IPS-18a (cell line): Measurements from ENCODE around the gene TMOD1.
A peak's percentile ranks its signal among the peaks of the same experiment; 100 is the strongest.

Experiments
- H3K27ac ChIP-seq: one replicate; pipeline ENCODE4 v1.5.1; 2013; ENCODE audit warnings: low read length
- H3K27me3 ChIP-seq: one replicate; pipeline ENCODE4 v1.6.1; 2013; ENCODE audit warnings: mild to moderate bottlenecking, low read length; ENCODE audit not compliant: control insufficient read depth, insufficient read depth
- H3K36me3 ChIP-seq: one replicate; pipeline ENCODE4 v1.6.1; 2013; ENCODE audit warnings: low read depth, low read length; ENCODE audit not compliant: control insufficient read depth
- H3K4me1 ChIP-seq: one replicate; pipeline ENCODE4 v1.6.1; 2013; ENCODE audit warnings: low read depth, low read length; ENCODE audit not compliant: control insufficient read depth
- H3K4me3 ChIP-seq: one replicate; pipeline ENCODE4 v1.5.1; 2013; ENCODE audit warnings: low read length
- H3K9ac ChIP-seq: one replicate; pipeline ENCODE4 v1.6.1; 2013; ENCODE audit warnings: mild to moderate bottlenecking, low read length, moderate library complexity
- H3K9me3 ChIP-seq: one replicate; pipeline ENCODE4 v1.6.1; 2013; ENCODE audit warnings: low read depth, low read length; ENCODE audit not compliant: control insufficient read depth

The TMOD1 gene

DNA sequence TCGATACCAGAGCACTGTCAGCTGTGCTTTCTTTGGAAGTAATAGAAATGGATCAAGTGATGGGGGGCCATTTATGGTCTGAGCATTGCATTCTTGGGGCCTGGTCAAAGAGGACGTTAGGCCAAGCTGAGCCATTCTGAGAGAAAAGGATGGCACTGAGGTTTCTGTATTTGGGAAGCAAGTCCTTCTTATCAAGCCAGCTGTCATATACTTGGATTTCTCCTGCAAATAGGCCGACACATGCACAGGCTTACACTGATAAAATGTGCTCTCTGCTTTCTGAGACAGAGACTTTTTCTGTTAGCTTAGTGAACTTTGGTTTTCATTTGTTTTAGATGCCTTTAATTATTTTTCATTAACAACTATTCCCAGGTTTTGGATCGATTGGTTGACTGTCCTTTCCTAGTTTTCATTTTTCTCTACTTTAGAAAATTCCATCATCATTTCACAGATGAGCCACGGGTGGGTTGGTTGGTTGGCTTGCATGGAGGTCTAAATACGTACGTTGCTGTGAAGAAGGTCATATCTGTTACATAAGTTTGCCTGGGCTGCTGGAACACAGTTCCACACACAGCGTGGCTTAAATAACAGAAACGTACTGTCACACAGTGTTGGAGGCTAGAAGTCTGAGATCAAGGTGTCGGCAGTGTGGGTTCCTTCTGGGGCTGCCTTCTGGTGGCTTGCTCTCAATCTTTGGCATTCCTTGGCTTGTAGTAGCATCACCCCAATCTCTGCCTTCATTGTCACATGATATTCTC lies 20.3 kb downstream of the TMOD1 start:
- no peaks in the 10 kb centered on the region for H3K9me3 ChIP-seq
- H3K4me3 ChIP-seq, result no peak overlapping the region
- no peak overlapping the region for H3K9ac ChIP-seq
- H3K4me1 ChIP-seq, result no peaks in the 10 kb centered on the region
- H3K27ac ChIP-seq, result no peak overlapping the region
- no peaks in the 10 kb centered on the region for H3K27me3 ChIP-seq
- no peaks in the 10 kb centered on the region for H3K36me3 ChIP-seq

DNA sequence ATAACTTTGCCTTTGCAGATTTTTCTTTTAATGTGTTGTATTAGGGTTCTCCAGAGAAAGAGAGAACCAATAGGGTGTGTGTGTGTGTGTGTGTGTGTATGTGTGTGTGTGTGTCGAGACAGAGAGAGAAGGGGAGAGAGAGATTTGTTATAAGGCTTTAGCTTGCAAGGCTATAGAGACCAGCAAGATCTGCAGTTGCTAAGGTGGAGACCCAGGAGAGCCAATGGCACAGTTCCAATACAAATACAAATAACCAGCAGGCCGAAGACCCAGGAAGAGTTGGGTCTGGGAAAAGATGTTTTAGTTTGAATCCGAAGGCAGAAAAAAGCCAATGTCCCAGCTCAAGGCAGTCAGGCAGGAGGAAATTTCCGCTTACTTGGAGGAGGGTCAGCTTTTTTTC lies 23.0 kb downstream of the TMOD1 start:
- no peak overlapping the region for H3K9ac ChIP-seq
- no peaks in the 10 kb centered on the region for H3K27me3 ChIP-seq
- H3K36me3 ChIP-seq, result no peaks in the 10 kb centered on the region
- no peak overlapping the region for H3K4me3 ChIP-seq
- no peaks in the 10 kb centered on the region for H3K9me3 ChIP-seq
- no peak overlapping the region for H3K27ac ChIP-seq
- H3K4me1 ChIP-seq, result peaks cover 14% of the 10 kb centered on the region

DNA sequence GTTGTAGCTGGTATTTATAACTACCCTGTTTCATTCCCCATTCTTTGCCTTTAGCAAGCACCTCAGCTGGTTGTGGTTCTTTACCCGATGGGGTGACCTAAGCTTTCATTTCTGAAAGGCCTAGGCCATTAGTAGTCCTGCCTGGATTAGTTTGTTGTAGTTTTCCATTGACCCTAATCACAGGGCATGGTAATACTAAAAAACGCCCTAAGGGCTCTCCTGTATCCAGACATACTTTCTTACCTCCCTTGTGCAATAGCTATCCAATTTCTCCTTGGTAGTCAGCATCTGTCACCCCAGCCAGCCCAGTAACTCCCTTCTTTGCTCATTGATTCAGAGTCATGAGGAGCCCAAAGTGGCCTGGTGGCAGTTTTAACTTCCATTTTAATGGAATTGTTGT lies 24.0 kb downstream of the TMOD1 start:
- H3K4me3 ChIP-seq, result no peak overlapping the region
- H3K27ac ChIP-seq, result no peak overlapping the region
- no peaks in the 10 kb centered on the region for H3K9me3 ChIP-seq
- peaks cover 14% of the 10 kb centered on the region for H3K4me1 ChIP-seq
- H3K27me3 ChIP-seq, result no peaks in the 10 kb centered on the region
- H3K9ac ChIP-seq, result no peak overlapping the region
- H3K36me3 ChIP-seq, result no peaks in the 10 kb centered on the region

DNA sequence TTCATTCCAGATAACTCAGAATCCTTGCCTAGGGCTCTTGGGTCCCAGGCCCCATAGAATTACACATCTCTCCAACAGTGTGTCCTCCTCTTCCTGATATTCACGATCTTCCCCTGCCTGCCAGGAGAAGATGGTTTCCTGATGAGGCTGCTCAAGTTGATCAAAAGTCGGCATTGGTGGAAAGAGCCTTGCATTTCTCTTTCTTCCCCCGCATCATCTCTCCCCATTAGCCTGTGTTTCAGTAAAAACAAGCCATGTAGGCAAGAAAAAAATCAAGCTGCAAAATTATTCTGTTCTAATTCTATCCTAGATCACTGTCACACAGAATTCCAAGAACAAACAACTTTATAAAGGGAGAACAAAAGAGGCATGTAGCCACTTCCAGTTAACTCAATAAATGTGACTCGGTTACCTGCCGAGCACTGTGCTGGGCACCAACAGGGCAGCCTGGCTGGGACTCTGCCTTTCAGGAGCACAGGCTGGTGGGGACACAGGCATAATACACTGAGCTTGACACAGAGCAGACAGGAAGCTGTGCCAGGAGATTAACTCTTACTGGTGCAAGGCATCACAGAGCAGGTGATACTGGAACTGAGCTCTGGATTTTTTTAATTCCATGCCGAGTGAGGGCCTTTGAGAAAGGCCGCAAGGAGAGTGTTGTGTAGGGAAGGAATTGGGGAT lies 25.6 kb downstream of the TMOD1 start:
- H3K27me3 ChIP-seq, result no peaks in the 10 kb centered on the region
- peaks cover 14% of the 10 kb centered on the region for H3K4me1 ChIP-seq
- no peak overlapping the region for H3K27ac ChIP-seq
- no peak overlapping the region for H3K4me3 ChIP-seq
- no peaks in the 10 kb centered on the region for H3K9me3 ChIP-seq
- H3K36me3 ChIP-seq, result no peaks in the 10 kb centered on the region
- no peak overlapping the region for H3K9ac ChIP-seq

DNA sequence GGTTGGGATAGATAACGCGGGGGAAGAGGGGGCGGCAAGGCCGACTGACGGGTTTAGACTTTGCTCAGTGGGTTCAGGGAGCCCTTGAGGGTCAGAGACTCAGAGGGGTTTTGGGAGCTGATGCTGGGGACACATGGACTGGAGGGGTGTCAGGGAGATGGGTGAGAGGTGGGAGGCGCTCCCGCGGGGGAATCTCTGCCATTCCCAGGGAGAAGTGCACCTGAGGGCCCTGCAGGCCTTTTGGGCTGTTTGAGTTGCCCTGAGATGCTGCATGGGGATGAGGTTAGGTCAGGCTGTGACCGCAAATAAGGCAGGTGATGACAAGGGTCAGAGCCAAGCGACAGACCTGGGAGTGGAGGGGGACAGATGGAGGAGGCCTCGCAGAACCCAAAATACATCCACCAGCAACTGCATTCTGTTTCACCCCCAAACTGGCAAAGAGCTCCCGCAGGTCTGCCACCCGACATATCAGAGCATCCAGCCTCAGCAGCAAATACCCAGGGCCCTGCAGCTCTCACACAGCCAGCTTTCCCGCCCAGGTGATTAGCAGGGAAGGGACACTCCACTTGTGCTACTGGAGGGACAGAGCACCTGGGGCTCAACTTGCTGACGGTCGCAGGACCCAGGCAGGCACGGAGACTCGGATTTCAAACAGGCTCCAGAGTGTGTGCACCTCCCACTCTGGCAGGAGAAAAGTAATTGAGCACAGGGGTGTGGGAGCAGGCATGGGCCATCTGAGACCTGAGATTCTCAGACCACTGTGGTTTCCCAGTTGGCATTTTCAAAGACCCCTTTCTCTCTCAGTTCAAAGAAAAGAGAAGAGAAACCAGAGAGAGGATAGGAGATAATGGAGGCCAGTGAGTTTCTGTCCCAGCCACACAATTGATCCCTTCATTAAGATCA lies 26.4 kb downstream of the TMOD1 start:
- H3K27ac ChIP-seq, result peak overlapping the region; percentile 9
- H3K4me3 ChIP-seq, result peak overlapping the region; percentile 13
- H3K36me3 ChIP-seq, result no peaks in the 10 kb centered on the region
- peaks cover 14% of the 10 kb centered on the region for H3K4me1 ChIP-seq
- H3K27me3 ChIP-seq, result no peaks in the 10 kb centered on the region
- H3K9ac ChIP-seq, result peak overlapping the region; percentile 38
- no peaks in the 10 kb centered on the region for H3K9me3 ChIP-seq

DNA sequence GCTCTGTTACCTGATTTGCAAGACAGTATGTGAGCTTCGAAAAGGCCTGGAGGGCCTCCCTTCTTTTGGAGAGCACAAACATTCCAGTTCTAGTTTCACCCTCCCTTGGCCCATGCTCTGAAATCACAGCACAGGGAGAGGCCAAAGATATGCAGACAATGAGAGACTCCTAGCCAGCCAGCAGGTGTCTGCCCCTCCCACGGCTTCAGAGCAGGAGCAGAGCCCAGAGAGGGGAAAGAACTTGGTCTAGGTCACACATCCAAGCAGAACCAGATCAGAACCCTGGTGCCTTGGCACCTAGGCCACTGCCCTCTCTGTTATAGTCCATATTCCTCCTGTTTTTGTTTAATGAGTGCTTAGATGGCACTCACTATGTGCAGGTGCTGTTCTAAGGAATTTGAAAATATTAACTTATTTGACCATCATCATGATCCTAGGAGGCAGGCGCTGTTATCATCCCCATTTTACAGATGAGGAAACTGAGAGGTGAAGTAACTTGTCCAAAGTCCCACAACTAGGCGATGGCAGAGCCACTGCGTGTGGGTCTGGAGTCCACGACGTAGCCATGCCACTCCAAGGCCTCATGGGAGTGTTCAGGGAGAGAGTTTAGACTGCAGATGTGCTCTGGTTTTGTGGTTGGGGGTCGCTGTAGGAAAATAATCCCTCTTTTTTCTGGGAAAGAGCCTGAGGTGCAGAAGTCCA lies 27.2 kb downstream of the TMOD1 start:
- Histone ChIP-seq H3K27ac (peak overlapping the region; percentile 9), H3K9me3 (no peaks in the 10 kb centered on the region), H3K27me3 (no peaks in the 10 kb centered on the region), H3K36me3 (no peaks in the 10 kb centered on the region), H3K9ac (peak overlapping the region; percentile 38), H3K4me3 (peak overlapping the region; percentile 13), H3K4me1 (peaks cover 14% of the 10 kb centered on the region)

DNA sequence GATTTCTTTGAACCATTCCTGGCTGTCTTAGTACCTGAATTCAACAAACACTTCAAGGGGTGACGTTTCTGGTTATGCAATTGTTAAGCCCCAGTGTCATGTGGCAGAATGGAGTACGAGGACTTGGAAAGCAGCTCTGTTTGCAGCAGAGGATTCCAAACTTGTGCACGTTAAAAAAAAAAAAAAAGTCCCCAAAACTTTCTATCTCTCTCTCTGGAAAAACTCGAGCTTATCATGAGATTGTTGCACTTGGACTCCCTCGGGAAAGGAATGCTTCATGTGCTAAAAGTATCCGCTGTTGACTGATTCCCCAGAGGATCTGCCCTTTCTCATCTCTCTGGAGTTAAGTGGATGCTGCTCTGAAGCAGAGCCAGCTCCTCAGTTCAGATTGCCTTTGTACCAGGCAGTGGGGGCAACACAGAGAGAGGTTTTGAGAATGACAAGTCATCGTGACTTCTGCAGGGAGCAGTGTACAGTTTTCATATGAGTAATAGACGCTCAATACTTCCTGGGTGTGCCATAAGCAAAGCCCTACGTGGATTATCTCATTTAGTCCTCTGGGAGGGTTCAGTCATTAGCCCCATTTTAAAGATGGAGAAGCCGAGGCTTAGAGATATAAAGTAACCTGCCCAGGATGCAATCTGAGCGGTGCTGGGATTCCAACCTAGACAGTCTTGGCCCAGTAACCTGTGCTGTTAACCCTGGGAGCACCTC lies 28.1 kb downstream of the TMOD1 start:
- H3K4me1 ChIP-seq, result peaks cover 14% of the 10 kb centered on the region
- no peak overlapping the region for H3K9ac ChIP-seq
- H3K27ac ChIP-seq, result no peak overlapping the region
- no peaks in the 10 kb centered on the region for H3K36me3 ChIP-seq
- H3K9me3 ChIP-seq, result no peaks in the 10 kb centered on the region
- H3K27me3 ChIP-seq, result no peaks in the 10 kb centered on the region
- no peak overlapping the region for H3K4me3 ChIP-seq

DNA sequence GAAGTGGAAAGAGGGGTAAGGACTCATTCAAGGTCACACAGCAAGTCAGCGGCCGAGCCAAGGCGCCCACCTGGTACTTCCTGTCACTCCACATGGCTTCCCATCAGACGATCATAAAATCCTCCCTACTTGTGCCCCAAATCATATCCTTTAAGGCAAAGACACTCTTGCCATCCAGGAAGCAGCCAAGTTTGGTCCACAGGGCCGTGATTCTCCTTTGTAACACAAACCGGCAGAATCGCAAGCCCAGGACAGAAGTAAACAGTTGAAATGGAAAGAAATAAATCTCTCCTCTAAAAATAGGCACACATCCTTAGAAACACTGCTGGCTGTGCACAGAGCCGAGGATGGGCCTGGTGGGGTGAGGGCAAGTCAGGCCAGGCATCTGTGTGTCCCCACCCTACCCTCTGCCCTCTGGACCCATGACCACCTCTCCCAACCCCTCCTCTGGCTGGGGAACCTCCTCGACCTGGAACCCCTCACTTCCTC lies 30.5 kb downstream of the TMOD1 start:
- peaks cover 14% of the 10 kb centered on the region for H3K4me1 ChIP-seq
- no peak overlapping the region for H3K9ac ChIP-seq
- no peak overlapping the region for H3K27ac ChIP-seq
- H3K4me3 ChIP-seq, result no peak overlapping the region
- H3K27me3 ChIP-seq, result no peaks in the 10 kb centered on the region
- H3K36me3 ChIP-seq, result no peaks in the 10 kb centered on the region
- no peaks in the 10 kb centered on the region for H3K9me3 ChIP-seq

DNA sequence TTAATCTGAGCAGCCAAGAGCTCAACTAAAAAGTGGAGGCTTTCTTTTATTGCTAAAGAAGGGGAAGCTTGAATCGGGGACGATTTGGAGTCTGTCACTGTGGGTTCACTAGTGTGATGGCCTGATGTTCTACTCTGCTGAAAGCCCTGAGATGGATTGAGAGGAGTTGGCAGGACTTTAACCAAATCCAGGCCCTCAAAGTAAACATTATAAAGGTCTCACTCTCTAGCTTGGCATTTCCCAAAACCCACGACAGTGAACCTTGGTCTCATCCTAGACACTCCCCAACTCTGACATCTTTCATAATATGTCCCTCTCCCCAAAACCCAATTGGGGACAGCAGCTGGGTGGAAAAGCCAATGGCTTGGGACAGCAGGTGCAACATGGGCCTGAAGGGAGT lies 32.7 kb downstream of the TMOD1 start:
- no peaks in the 10 kb centered on the region for H3K4me1 ChIP-seq
- H3K27me3 ChIP-seq, result no peaks in the 10 kb centered on the region
- no peak overlapping the region for H3K4me3 ChIP-seq
- no peak overlapping the region for H3K27ac ChIP-seq
- H3K9me3 ChIP-seq, result no peaks in the 10 kb centered on the region
- no peak overlapping the region for H3K9ac ChIP-seq
- H3K36me3 ChIP-seq, result no peaks in the 10 kb centered on the region

DNA sequence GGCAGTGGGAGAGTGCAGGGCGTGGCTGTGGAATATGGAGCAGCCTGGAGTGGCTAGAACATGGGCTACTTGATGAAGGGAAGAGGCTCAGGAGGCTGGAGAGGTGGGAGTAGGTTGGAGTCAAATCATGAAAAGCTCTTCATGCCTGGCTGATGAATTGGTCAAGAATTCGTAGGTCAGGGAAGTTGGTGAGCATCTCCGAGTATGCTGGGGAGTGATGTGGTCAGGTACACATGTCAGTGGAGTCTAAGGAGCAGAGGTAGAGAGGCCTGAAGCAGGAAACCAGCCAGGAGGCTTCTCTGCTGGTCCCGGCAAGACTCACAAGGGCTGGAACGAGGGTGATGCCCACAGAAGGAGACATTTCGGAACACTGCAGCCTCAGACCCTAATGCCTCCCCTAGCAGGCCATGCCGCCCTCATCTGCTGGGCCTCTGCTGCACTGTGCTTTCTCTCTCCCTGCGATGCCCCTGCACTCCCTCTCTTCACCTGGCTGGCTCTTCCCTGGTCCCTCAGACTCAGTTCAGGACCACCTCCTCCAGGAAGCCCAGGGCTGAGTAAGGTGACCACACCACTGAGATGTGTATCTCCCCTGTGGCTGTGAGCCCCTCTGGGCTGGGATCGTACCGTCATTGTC lies 33.6 kb downstream of the TMOD1 start:
- Histone ChIP-seq H3K4me3 (no peak overlapping the region), H3K27ac (no peak overlapping the region), H3K9me3 (no peaks in the 10 kb centered on the region), H3K9ac (no peak overlapping the region), H3K4me1 (no peaks in the 10 kb centered on the region), H3K27me3 (no peaks in the 10 kb centered on the region), H3K36me3 (no peaks in the 10 kb centered on the region)
